ENCODE results near the gene COX4I1. TPM values are rescaled to one million over a fixed set of nuclear protein-coding genes. Genes with fewer than 3 reads are reported as not detected.

COX4I1 gene
- total and polyA plus RNA-seq, 2 donors (not counting 1 experiment from before 2014, with no cell fraction given): 759 to 813 TPM

DNA sequence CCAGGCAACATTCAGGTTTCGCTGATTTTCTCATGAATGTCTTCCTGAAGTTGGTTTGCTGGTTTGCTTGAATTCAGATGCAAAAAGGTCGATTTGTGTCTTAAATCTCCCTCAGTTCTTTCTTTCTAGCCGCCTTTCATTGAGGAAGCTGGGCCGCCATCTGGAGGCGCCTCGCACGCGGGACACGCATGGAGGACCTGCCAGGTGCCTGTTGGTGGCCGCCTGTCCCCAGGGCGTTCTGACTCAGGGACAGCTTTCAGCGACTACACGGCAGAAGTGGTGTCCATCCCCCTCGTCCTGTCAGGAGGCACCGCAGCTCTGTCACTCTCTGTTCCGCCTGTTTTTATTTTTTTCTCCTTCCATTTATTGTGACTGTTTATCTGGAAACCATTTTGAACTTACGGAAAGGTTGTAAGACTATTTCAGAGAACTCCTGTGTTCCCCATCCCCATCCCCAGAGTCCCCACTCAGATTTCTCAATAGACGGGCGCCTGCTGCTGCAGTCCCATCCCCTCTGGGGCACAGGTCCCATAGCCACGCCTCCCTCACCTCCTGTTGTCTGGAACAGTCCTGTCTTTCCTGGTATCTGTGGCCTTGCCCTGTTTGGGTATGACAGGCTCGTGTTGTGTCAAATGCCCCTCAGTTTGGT is 33.2 kb downstream of the COX4I1 start:
- WGBS (ENCODE audit: insufficient coverage): 30% methylated on average over 19 of the region's 21 CpGs
- Histone ChIP-seq H3K9me3 (ENCODE audit: control extremely low read depth in 1 of 3, control insufficient read depth in 2 of 3, insufficient read depth in 1 of 3, low read length in 2 of 3) (peaks cover 0 to 41% (median 6%) of the 10 kb centered on the region in 3 donors), H3K4me2 (replicated peaks; ENCODE audit: low read depth, low read length, poor library complexity, severe bottlenecking) (peak overlapping the region; percentile 60), H3K27me3 (replicated peaks in 1 of 4; ENCODE audit: control extremely low read depth in 1 of 4, control insufficient read depth in 3 of 4, insufficient read depth in 4 of 4, low read length in 3 of 4) (peaks cover 0 to 14% (median 0%) of the 10 kb centered on the region in 4 experiments), H3K79me2 (ENCODE audit: control insufficient read depth, insufficient read depth, low read length) (no peaks in the 10 kb centered on the region), H3K9ac (ENCODE audit: low read length) (peak overlapping the region; percentile 17), H3K36me3 (replicated peaks in 1 of 2; ENCODE audit: control extremely low read depth in 1 of 2, control insufficient read depth in 1 of 2, extremely low read depth in 1 of 2, insufficient read depth in 2 of 2, low read length in 1 of 2) (no peaks in the 10 kb centered on the region), H3K4me3 (ENCODE audit: control extremely low read depth in 1 of 5, extremely low read depth in 1 of 5, insufficient read depth in 1 of 5, low read depth in 2 of 5, low read length in 4 of 5) (peak overlapping the region in 1 of 5 experiments; percentile 0), H4K20me1 (ENCODE audit: control insufficient read depth, insufficient read depth, low read length, poor library complexity, severe bottlenecking) (no peaks in the 10 kb centered on the region), H2AFZ (ENCODE audit: insufficient read depth, low read depth, low read length, poor library complexity, severe bottlenecking) (no peak overlapping the region), H3K27ac (ENCODE audit: low read length in 2 of 2) (peak overlapping the region; percentile 33 to 61), H3K4me1 (ENCODE audit: control insufficient read depth in 2 of 2, insufficient read depth in 2 of 2, low read length in 2 of 2) (peaks cover 51 to 59% of the 10 kb centered on the region in 2 donors)
- CTCF ChIA-PET: interaction anchor here (0.8 to 5.6 kb wide), 14 partner anchors 12 to 183 kb away, joined by 3 to 58 read pairs (median 4); partner anchors contain the start of gene IRF8
- Mint-ChIP-seq H3K4me1 (peaks cover 47% of the 10 kb centered on the region), H3K27ac (peak overlapping the region; percentile 88), H3K27me3 (no peaks in the 10 kb centered on the region), H3K4me3 (peak overlapping the region; percentile 65), H3K9me3 (ENCODE audit: insufficient read depth) (peaks cover 6% of the 10 kb centered on the region)
- DNase-seq (peak; percentile 89), ATAC-seq (ENCODE audit: low read depth) (peak; percentile 94)
- no peak for TF ChIP-seq EZH2 (IDR thresholded peaks at IDR 0.05; ENCODE audit: borderline replicate concordance, insufficient read depth, low read depth, low read length, poor library complexity, severe bottlenecking)
- TF ChIP-seq, protein P1, sequence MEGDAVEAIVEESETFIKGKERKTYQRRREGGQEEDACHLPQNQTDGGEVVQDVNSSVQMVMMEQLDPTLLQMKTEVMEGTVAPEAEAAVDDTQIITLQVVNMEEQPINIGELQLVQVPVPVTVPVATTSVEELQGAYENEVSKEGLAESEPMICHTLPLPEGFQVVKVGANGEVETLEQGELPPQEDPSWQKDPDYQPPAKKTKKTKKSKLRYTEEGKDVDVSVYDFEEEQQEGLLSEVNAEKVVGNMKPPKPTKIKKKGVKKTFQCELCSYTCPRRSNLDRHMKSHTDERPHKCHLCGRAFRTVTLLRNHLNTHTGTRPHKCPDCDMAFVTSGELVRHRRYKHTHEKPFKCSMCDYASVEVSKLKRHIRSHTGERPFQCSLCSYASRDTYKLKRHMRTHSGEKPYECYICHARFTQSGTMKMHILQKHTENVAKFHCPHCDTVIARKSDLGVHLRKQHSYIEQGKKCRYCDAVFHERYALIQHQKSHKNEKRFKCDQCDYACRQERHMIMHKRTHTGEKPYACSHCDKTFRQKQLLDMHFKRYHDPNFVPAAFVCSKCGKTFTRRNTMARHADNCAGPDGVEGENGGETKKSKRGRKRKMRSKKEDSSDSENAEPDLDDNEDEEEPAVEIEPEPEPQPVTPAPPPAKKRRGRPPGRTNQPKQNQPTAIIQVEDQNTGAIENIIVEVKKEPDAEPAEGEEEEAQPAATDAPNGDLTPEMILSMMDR (IDR thresholded peaks at IDR 0.05): peak; percentile 32
- POLR2A ChIA-PET: interaction anchor here (1.1 to 2.3 kb wide), 12 partner anchors 11 to 115 kb away, joined by 3 to 13 read pairs (median 4); partner anchors contain the start of gene IRF8
- intact Hi-C loops (cut with micrococcal nuclease): loop anchor here (1.0 kb wide), 3 partner anchors 11 to 67 kb away; partner anchors contain the start of gene IRF8

All from B cell (primary cell).